A673 (cell line): ENCODE results near the gene GSTT2B. TPM values are rescaled to one million over a fixed set of nuclear protein-coding genes. Genes with fewer than 3 reads are reported as not detected.
"Not testable (repeated sequence)": the region's sequence is repeated elsewhere in the genome, so short reads cannot be mapped to it uniquely, and the experiment has no call there.

Source experiments
- BruUV-seq: library from RNA; stranded (reverse); fragments of 400-500 nt; replicated peaks from 2 replicates; lab custom pipeline; 2021; lab: Mats Ljungman, UMichigan
- CTCF ChIA-PET: fragments of 300-600 bp; sonication (Branson Sonifier 250); formaldehyde crosslinking; loops from one replicate; lab custom pipeline; 2022; ENCODE audit warnings: antibody characterized with exemption; lab: Charles Lee
- POLR2A ChIA-PET: fragments of 300-600 bp; sonication (Branson Sonifier 250); formaldehyde crosslinking; loops from one replicate; lab custom pipeline; 2022; ENCODE audit warnings: antibody characterized with exemption; ENCODE audit not compliant: low non-redundant PET; lab: Charles Lee
- DNase-seq: peaks from one replicate; pipeline ENCODE4 v3.0.0-alpha.2; 2015; ENCODE audit warnings: low spot score
- H3K27ac ChIP-seq: fragments of 200-600 bp; sonication (generic); 2 replicates; pipeline ENCODE4 v1.5.1; 2016; ENCODE audit warnings: mixed run types, low read depth, mild to moderate bottlenecking, mixed read lengths, antibody characterized with exemption, low read length; ENCODE audit not compliant: poor library complexity, severe bottlenecking
- H3K27me3 ChIP-seq: fragments of 200-600 bp; sonication (generic); replicated peaks from 2 replicates; pipeline ENCODE4 v1.6.1; 2017; ENCODE audit warnings: mixed run types, low read depth, mild to moderate bottlenecking, mixed read lengths, antibody characterized with exemption, low read length; ENCODE audit not compliant: insufficient read depth, poor library complexity
- H3K36me3 ChIP-seq: fragments of 200-600 bp; sonication (generic); 2 replicates; pipeline ENCODE4 v1.6.1; 2016; ENCODE audit warnings: mixed run types, mild to moderate bottlenecking, mixed read lengths, antibody characterized with exemption, low read length; ENCODE audit not compliant: insufficient read depth, poor library complexity, severe bottlenecking
- H3K4me1 ChIP-seq: fragments of 200-600 bp; sonication (generic); 2 replicates; pipeline ENCODE4 v1.6.1; 2017; ENCODE audit warnings: mixed run types, mild to moderate bottlenecking, mixed read lengths, antibody characterized with exemption, low read length; ENCODE audit not compliant: insufficient read depth, poor library complexity, severe bottlenecking
- H3K4me3 ChIP-seq: fragments of 200-600 bp; sonication (generic); 2 replicates; pipeline ENCODE4 v1.5.1; 2016; ENCODE audit warnings: low read depth, mixed run types, mild to moderate bottlenecking, mixed read lengths, low read length; ENCODE audit not compliant: poor library complexity, severe bottlenecking
- H3K9me3 ChIP-seq: fragments of 200-600 bp; sonication (generic); 2 replicates; pipeline ENCODE4 v1.6.1; 2016; ENCODE audit warnings: mixed run types, low read depth, mild to moderate bottlenecking, mixed read lengths, antibody characterized with exemption, low read length; ENCODE audit not compliant: poor library complexity, severe bottlenecking
- EZH2 ChIP-seq: fragments of 200-600 bp; sonication (generic); IDR thresholded peaks from 2 replicates; pipeline ENCODE4 v1.6.1; 2017; ENCODE audit warnings: borderline replicate concordance, low read depth, mild to moderate bottlenecking, mixed read lengths, antibody characterized with exemption, low read length; ENCODE audit not compliant: poor library complexity, severe bottlenecking
- intact Hi-C: fragments of 100-400 bp; cut with micrococcal nuclease; formaldehyde crosslinking; loops from one replicate; pipeline ENCODE4 v1.10.0; 2022; ENCODE audit not compliant: unreplicated experiment
- total RNA-seq: library from RNA; stranded (reverse); gene quantifications from 2 replicates; pipeline ENCODE4 v1.2.3, GENCODE V29; 2021
- TF ChIP-seq, protein P1 (sequence below): fragments of 300-800, 200-600 bp; sonication (generic); conservative IDR thresholded peaks from 2 replicates; pipeline ENCODE4 v1.5.1; 2017; ENCODE audit warnings: low read depth, mild to moderate bottlenecking, antibody characterized with exemption, low read length, moderate library complexity, mixed read lengths

GSTT2B gene
- total RNA-seq, 1 experiment from 2014 or later = 0.54 TPM

DNA sequence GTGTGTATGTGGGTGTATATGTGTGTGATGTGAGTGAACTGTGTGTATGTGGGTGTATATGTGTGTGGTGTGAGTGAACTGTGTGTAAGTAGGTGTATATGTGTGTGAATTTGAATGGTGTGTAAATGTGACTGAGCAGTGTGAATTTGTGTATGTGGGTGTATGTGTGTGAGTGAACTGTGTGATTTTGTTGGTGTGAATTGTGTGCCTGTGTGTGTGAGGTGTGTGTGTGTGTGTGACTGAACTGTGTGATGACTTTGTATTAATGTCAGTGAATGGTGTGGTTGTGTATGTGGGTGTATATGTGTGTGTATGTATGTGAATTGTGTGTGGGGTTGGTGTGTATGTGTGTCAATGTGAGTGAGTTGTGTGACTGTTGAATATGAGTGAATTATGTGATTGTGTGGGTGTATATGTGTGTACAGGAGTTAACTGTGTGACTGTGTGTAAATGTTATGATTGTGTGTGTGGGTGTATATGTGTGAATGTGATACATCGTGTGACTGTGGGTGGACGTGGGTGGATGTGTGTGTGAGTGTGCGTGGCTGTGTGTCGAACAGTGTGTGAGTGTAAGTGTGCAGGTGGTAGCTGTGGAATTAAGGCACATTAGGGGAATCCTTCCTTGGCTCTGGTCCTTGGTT is 25.7 kb upstream of the GSTT2B start:
- H3K27me3 ChIP-seq, POLR2A ChIA-PET, H3K4me3 ChIP-seq, H3K9me3 ChIP-seq, H3K27ac ChIP-seq, H3K36me3 ChIP-seq, DNase-seq, intact Hi-C loops, BruUV-seq, CTCF ChIA-PET, H3K4me1 ChIP-seq: not testable (repeated sequence)

DNA sequence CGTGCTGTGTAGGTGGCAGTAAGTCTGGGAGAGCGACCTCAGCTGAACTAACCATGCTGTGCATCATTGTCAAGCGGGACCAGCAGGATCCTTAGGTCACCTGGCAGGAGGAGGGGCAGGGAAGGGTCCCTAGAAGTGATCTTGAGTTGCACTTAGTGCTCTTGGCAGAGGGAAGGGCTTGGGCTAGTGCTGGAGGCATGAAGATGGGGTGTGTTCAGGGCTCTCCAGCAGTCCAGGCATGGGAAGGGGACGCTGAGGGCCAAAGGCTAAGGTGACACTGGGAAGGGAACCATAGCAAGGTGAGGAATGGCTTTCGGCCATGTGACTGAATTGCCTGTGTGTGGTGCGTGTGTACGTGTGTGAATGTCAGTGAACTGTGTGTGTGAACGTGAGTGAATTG is 25.1 kb upstream of the GSTT2B start:
- H3K36me3 ChIP-seq, H3K4me1 ChIP-seq, H3K9me3 ChIP-seq, H3K4me3 ChIP-seq, H3K27me3 ChIP-seq, BruUV-seq, DNase-seq, CTCF ChIA-PET, intact Hi-C loops, H3K27ac ChIP-seq, POLR2A ChIA-PET: not testable (repeated sequence)

DNA sequence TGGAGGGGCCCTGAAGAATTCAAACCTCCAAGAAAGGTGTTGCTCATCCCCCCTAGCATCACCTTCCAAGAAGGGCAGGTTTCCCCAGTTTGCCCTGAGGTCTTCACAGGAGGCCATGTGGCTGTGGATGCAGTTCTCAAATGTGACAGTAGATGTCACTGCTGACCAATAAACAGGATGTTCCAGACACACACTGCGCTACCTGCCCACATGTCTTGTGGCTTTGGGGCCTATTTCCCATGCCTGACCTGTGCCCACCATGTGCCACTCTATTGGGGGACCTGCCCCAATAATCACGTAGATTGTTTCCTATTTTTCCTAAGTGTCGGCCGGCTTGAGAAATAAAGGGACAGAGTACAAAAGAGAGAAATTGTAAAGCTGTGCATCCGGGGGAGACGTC is 23.4 kb upstream of the GSTT2B start:
- CTCF ChIA-PET = no interaction called here
- Histone ChIP-seq H3K9me3 (no peaks in the 10 kb centered on the region), H3K27ac (no peak overlapping the region), H3K27me3 (no peaks in the 10 kb centered on the region), H3K4me3 (no peak overlapping the region), H3K36me3 (no peaks in the 10 kb centered on the region), H3K4me1 (no peaks in the 10 kb centered on the region)
- TF ChIP-seq, protein P1, sequence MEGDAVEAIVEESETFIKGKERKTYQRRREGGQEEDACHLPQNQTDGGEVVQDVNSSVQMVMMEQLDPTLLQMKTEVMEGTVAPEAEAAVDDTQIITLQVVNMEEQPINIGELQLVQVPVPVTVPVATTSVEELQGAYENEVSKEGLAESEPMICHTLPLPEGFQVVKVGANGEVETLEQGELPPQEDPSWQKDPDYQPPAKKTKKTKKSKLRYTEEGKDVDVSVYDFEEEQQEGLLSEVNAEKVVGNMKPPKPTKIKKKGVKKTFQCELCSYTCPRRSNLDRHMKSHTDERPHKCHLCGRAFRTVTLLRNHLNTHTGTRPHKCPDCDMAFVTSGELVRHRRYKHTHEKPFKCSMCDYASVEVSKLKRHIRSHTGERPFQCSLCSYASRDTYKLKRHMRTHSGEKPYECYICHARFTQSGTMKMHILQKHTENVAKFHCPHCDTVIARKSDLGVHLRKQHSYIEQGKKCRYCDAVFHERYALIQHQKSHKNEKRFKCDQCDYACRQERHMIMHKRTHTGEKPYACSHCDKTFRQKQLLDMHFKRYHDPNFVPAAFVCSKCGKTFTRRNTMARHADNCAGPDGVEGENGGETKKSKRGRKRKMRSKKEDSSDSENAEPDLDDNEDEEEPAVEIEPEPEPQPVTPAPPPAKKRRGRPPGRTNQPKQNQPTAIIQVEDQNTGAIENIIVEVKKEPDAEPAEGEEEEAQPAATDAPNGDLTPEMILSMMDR = no peak
- TF ChIP-seq EZH2 = no peak
- POLR2A ChIA-PET = no interaction called here
- BruUV-seq = no TSS peak
- intact Hi-C loops = no loop called here
- DNase-seq = no peak

DNA sequence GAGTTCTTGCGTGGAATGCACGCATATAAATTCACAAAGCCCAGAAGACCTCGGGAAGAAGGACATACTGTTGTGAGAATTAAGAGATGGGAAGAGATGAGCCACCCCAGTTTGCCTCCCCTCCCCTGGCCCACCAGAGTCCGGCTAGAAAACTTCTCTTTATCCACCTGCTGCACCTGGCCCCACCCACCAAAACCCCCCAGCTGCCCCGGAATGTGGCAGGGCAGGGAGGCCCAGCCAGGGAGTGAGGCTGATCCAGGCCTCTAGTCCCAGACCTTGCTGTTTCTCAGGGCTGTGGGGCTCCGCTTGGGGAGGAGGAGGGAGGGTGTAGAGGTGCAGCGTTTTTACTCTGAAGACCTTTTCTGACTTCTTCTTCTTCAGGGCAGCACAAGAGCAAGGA is 19.6 kb upstream of the GSTT2B start:
- H3K4me1 ChIP-seq, BruUV-seq, intact Hi-C loops, CTCF ChIA-PET, H3K27me3 ChIP-seq, DNase-seq, POLR2A ChIA-PET, H3K27ac ChIP-seq, H3K4me3 ChIP-seq, H3K9me3 ChIP-seq, H3K36me3 ChIP-seq: not testable (repeated sequence)

DNA sequence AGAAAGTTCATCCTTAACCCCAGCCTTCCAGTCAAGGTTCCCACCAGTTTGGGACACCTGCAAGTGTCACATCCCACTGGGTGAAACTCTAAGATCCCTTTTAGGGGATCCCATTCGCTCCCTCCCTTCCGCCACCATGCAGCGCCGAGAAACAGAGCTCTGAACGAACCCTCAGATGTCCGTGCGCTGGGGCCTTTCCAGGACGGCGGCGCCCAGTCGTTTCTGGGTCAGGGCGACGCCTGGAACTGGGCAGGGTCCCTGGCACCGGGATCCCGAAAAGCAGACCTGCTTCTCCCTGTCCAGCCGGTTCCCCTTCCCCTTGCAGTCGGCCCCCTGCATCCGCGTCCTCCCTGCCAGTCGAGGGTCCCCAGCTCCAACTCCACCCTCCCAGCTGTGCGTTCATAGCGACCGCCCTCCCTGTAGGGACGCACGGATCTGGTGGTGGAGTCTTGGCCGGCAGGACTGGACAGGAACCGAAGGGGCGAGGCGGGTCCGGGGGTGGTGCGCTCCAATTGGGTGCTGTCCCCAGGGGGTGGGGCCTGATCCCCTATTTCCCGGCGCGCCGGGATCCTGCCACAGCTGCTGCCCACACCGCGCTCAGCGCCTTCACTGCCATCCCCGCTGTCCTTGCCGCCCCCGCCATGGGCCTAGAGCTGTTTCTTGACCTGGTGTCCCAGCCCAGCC is 18.7 kb upstream of the GSTT2B start, which contains the start of gene GSTT2:
Gene GSTT2 (plus strand): TSS at position 578 of the 684 bp plus-strand sequence.
- H3K4me1 ChIP-seq, CTCF ChIA-PET, BruUV-seq, DNase-seq, H3K4me3 ChIP-seq, H3K36me3 ChIP-seq, POLR2A ChIA-PET, H3K9me3 ChIP-seq, intact Hi-C loops, H3K27me3 ChIP-seq, H3K27ac ChIP-seq: not testable (repeated sequence)

DNA sequence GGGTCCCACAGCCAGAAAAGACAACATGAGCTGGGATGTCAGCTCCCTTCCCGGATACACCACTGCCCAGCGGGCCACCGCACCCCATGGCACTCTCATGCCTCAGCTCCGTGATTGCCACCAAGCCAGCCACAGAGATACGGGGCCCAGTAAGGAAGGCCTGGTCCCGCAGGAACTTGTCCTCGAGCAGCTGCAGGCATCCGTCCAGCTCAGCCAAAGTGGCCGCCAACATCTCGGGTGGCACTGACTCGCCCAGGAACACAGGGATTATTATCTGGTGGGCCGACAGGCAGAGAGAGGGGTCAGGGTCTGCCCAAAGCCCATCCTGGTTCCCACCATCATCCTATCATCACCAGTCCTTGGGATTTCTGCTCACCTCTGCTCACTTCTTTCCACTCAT is 16.3 kb upstream of the GSTT2B start:
- BruUV-seq, DNase-seq, POLR2A ChIA-PET, intact Hi-C loops, H3K4me1 ChIP-seq, H3K9me3 ChIP-seq, CTCF ChIA-PET, H3K27ac ChIP-seq, H3K27me3 ChIP-seq, H3K4me3 ChIP-seq, H3K36me3 ChIP-seq: not testable (repeated sequence)
